Measurements from ENCODE around the gene PARP1.
"Not testable (repeated sequence)": the region's sequence is repeated elsewhere in the genome, so short reads cannot be mapped to it uniquely, and the experiment has no call there.

The PARP1 gene

GRCh38 chr1:226433341-226433720 is 25.4 kb upstream of the PARP1 start:
- Histone ChIP-seq H3K4me2 (ENCODE audit: low read length) (no peak overlapping the region), H3K4me1 (ENCODE audit: control insufficient read depth, low read depth, low read length) (no peaks in the 10 kb centered on the region), H3K36me3 (ENCODE audit: control insufficient read depth, insufficient read depth, low read length) (no peaks in the 10 kb centered on the region), H2BK15ac (replicated peaks; ENCODE audit: low read depth) (no peak overlapping the region), H4K8ac (ENCODE audit: low read depth, low read length) (no peak overlapping the region), H3K79me1 (ENCODE audit: low read length) (no peaks in the 10 kb centered on the region), H2AK5ac (ENCODE audit: low read length) (no peak overlapping the region), H3K9ac (ENCODE audit: low read length) (no peak overlapping the region), H2BK120ac (ENCODE audit: low read depth, low read length) (no peak overlapping the region), H3K79me2 (ENCODE audit: control insufficient read depth, insufficient read depth, low read length) (no peaks in the 10 kb centered on the region), H3K4me3 (ENCODE audit: low read length) (no peak overlapping the region), H3K27ac (ENCODE audit: low read depth, low read length) (no peak overlapping the region), H4K5ac (ENCODE audit: low read length) (no peak overlapping the region), H2BK5ac (ENCODE audit: low read length) (no peak overlapping the region), H3K4ac (ENCODE audit: low read depth, low read length) (no peak overlapping the region), H3K56ac (ENCODE audit: low read length) (no peak overlapping the region), H3K27me3 (ENCODE audit: insufficient read depth, low read length, poor library complexity) (no peaks in the 10 kb centered on the region), H3K18ac (ENCODE audit: low read length) (no peak overlapping the region), H3K23ac (ENCODE audit: low read length) (no peak overlapping the region)
- no CpG with 5 or more reads among the region's 6 CpGs for WGBS (ENCODE audit: extremely low coverage, insufficient coverage, low lambda C conversion rate)
- DNase-seq, result no peak

- no peak overlapping the region for H3K4me3 ChIP-seq (ENCODE audit: low read length)
- H3K18ac ChIP-seq (ENCODE audit: low read length), result no peak overlapping the region
- H3K23ac ChIP-seq (ENCODE audit: low read length), result no peak overlapping the region
- no peak overlapping the region for H3K9ac ChIP-seq (ENCODE audit: low read length)
- no peak overlapping the region for H3K56ac ChIP-seq (ENCODE audit: low read length)
- H2BK120ac ChIP-seq (ENCODE audit: low read depth, low read length), result no peak overlapping the region
- no peaks in the 10 kb centered on the region for H3K27me3 ChIP-seq (ENCODE audit: insufficient read depth, low read length, poor library complexity)
- H3K4ac ChIP-seq (ENCODE audit: low read depth, low read length), result no peak overlapping the region
- H3K27ac ChIP-seq (ENCODE audit: low read depth, low read length), result no peak overlapping the region
- no peak overlapping the region for H2BK5ac ChIP-seq (ENCODE audit: low read length)
- no peak overlapping the region for H4K8ac ChIP-seq (ENCODE audit: low read depth, low read length)
- no peak overlapping the region for H2AK5ac ChIP-seq (ENCODE audit: low read length)
- H3K79me1 ChIP-seq (ENCODE audit: low read length), result no peaks in the 10 kb centered on the region
- H3K36me3 ChIP-seq (ENCODE audit: control insufficient read depth, insufficient read depth, low read length), result no peaks in the 10 kb centered on the region
- no peak overlapping the region for H2BK15ac ChIP-seq (replicated peaks; ENCODE audit: low read depth)
- no peaks in the 10 kb centered on the region for H3K79me2 ChIP-seq (ENCODE audit: control insufficient read depth, insufficient read depth, low read length)
- no peak overlapping the region for H4K5ac ChIP-seq (ENCODE audit: low read length)
- no peak overlapping the region for H3K4me2 ChIP-seq (ENCODE audit: low read length)
- no CpG with 5 or more reads among the region's 13 CpGs for WGBS (ENCODE audit: extremely low coverage, insufficient coverage, low lambda C conversion rate)
- no peak for DNase-seq
- H3K4me1 ChIP-seq (ENCODE audit: control insufficient read depth, low read depth, low read length), result no peaks in the 10 kb centered on the region
These were observed 24.9 kb upstream of the PARP1 start for GRCh38 chr1:226432586-226433340.

GRCh38 chr1:226431898-226432297 is 24.0 kb upstream of the PARP1 start:
- not testable (repeated sequence) for H3K27me3 ChIP-seq (ENCODE audit: insufficient read depth, low read length, poor library complexity); H3K23ac ChIP-seq (ENCODE audit: low read length); H3K27ac ChIP-seq (ENCODE audit: low read depth, low read length); H3K36me3 ChIP-seq (ENCODE audit: control insufficient read depth, insufficient read depth, low read length); H2BK15ac ChIP-seq (replicated peaks; ENCODE audit: low read depth); H3K4me1 ChIP-seq (ENCODE audit: control insufficient read depth, low read depth, low read length); H3K79me1 ChIP-seq (ENCODE audit: low read length); H3K79me2 ChIP-seq (ENCODE audit: control insufficient read depth, insufficient read depth, low read length); H3K4me3 ChIP-seq (ENCODE audit: low read length); DNase-seq; H3K4ac ChIP-seq (ENCODE audit: low read depth, low read length); H3K18ac ChIP-seq (ENCODE audit: low read length); H4K5ac ChIP-seq (ENCODE audit: low read length); H2AK5ac ChIP-seq (ENCODE audit: low read length); H3K4me2 ChIP-seq (ENCODE audit: low read length); H4K8ac ChIP-seq (ENCODE audit: low read depth, low read length); H3K56ac ChIP-seq (ENCODE audit: low read length); H2BK120ac ChIP-seq (ENCODE audit: low read depth, low read length); H3K9ac ChIP-seq (ENCODE audit: low read length); H2BK5ac ChIP-seq (ENCODE audit: low read length)
- no CpG with 5 or more reads among the region's 2 CpGs for WGBS (ENCODE audit: extremely low coverage, insufficient coverage, low lambda C conversion rate)

- Histone ChIP-seq H3K79me1 (ENCODE audit: low read length) (no peaks in the 10 kb centered on the region), H2BK120ac (ENCODE audit: low read depth, low read length) (no peak overlapping the region), H3K9ac (ENCODE audit: low read length) (no peak overlapping the region), H3K79me2 (ENCODE audit: control insufficient read depth, insufficient read depth, low read length) (no peaks in the 10 kb centered on the region), H2AK5ac (ENCODE audit: low read length) (no peak overlapping the region), H2BK5ac (ENCODE audit: low read length) (no peak overlapping the region), H3K56ac (ENCODE audit: low read length) (no peak overlapping the region), H3K4me2 (ENCODE audit: low read length) (no peak overlapping the region), H3K23ac (ENCODE audit: low read length) (no peak overlapping the region), H3K4ac (ENCODE audit: low read depth, low read length) (no peak overlapping the region), H3K27me3 (ENCODE audit: insufficient read depth, low read length, poor library complexity) (no peaks in the 10 kb centered on the region), H4K5ac (ENCODE audit: low read length) (no peak overlapping the region), H3K18ac (ENCODE audit: low read length) (no peak overlapping the region), H3K27ac (ENCODE audit: low read depth, low read length) (no peak overlapping the region), H2BK15ac (replicated peaks; ENCODE audit: low read depth) (no peak overlapping the region), H4K8ac (ENCODE audit: low read depth, low read length) (no peak overlapping the region), H3K4me1 (ENCODE audit: control insufficient read depth, low read depth, low read length) (no peaks in the 10 kb centered on the region), H3K36me3 (ENCODE audit: control insufficient read depth, insufficient read depth, low read length) (no peaks in the 10 kb centered on the region), H3K4me3 (ENCODE audit: low read length) (no peak overlapping the region)
- no peak for DNase-seq
- no CpG with 5 or more reads among the region's 14 CpGs for WGBS (ENCODE audit: extremely low coverage, insufficient coverage, low lambda C conversion rate)
These were observed 22.2 kb upstream of the PARP1 start for GRCh38 chr1:226429858-226430715.

- no peak overlapping the region for H3K4ac ChIP-seq (ENCODE audit: low read depth, low read length)
- H2AK5ac ChIP-seq (ENCODE audit: low read length), result no peak overlapping the region
- H4K5ac ChIP-seq (ENCODE audit: low read length), result no peak overlapping the region
- peak overlapping the region; percentile 10 for H3K56ac ChIP-seq (ENCODE audit: low read length)
- H2BK15ac ChIP-seq (replicated peaks; ENCODE audit: low read depth), result no peak overlapping the region
- no peak overlapping the region for H3K18ac ChIP-seq (ENCODE audit: low read length)
- WGBS (ENCODE audit: extremely low coverage, insufficient coverage, low lambda C conversion rate), result no CpG with 5 or more reads among the region's 12 CpGs
- no peaks in the 10 kb centered on the region for H3K79me1 ChIP-seq (ENCODE audit: low read length)
- no peak overlapping the region for H3K27ac ChIP-seq (ENCODE audit: low read depth, low read length)
- peak; percentile 75 for DNase-seq
- H3K4me1 ChIP-seq (ENCODE audit: control insufficient read depth, low read depth, low read length), result no peaks in the 10 kb centered on the region
- H2BK120ac ChIP-seq (ENCODE audit: low read depth, low read length), result no peak overlapping the region
- H3K4me2 ChIP-seq (ENCODE audit: low read length), result no peak overlapping the region
- peak overlapping the region; percentile 4 for H3K9ac ChIP-seq (ENCODE audit: low read length)
- H2BK5ac ChIP-seq (ENCODE audit: low read length), result no peak overlapping the region
- H4K8ac ChIP-seq (ENCODE audit: low read depth, low read length), result no peak overlapping the region
- H3K27me3 ChIP-seq (ENCODE audit: insufficient read depth, low read length, poor library complexity), result no peaks in the 10 kb centered on the region
- H3K36me3 ChIP-seq (ENCODE audit: control insufficient read depth, insufficient read depth, low read length), result no peaks in the 10 kb centered on the region
- H3K79me2 ChIP-seq (ENCODE audit: control insufficient read depth, insufficient read depth, low read length), result no peaks in the 10 kb centered on the region
- H3K4me3 ChIP-seq (ENCODE audit: low read length), result no peak overlapping the region
- no peak overlapping the region for H3K23ac ChIP-seq (ENCODE audit: low read length)
These were observed 21.0 kb upstream of the PARP1 start for GRCh38 chr1:226428791-226429461.

Measured in mesendoderm (in vitro differentiated cells).